H9 (cell line): ENCODE results near the gene ARHGEF38. TPM values are rescaled to one million over a fixed set of nuclear protein-coding genes. Genes with fewer than 3 reads are reported as not detected.

ENCODE experiments used
- DNase-seq: peaks from one replicate; pipeline ENCODE4 v3.0.0-alpha.2; 2017
- H2AFZ ChIP-seq: one replicate; pipeline ENCODE4 v1.6.1; 2013; ENCODE audit warnings: mild to moderate bottlenecking, low read length, control low read depth, moderate library complexity
- H2AK5ac ChIP-seq: 2 replicates; pipeline ENCODE4 v1.6.1; 2013; ENCODE audit warnings: low read length, control low read depth, mixed read lengths; ENCODE audit not compliant: insufficient read length
- H2BK120ac ChIP-seq: one replicate; pipeline ENCODE4 v1.6.1; 2013; ENCODE audit warnings: low read depth, mild to moderate bottlenecking, low read length, control low read depth, inconsistent platforms; ENCODE audit not compliant: poor library complexity, severe bottlenecking
- H2BK12ac ChIP-seq: 2 replicates; pipeline ENCODE4 v1.6.1; 2013; ENCODE audit warnings: low read length, control low read depth, mixed read lengths, low read depth; ENCODE audit not compliant: insufficient read length
- H2BK15ac ChIP-seq: 2 replicates; pipeline ENCODE4 v1.6.1; 2013; ENCODE audit warnings: low read depth, low read length, control low read depth
- H2BK20ac ChIP-seq: one replicate; pipeline ENCODE4 v1.6.1; 2013; ENCODE audit warnings: low read depth, mild to moderate bottlenecking, low read length, control low read depth, inconsistent platforms; ENCODE audit not compliant: poor library complexity, severe bottlenecking
- H2BK5ac ChIP-seq: 2 replicates; pipeline ENCODE4 v1.6.1; 2013; ENCODE audit warnings: low read length, control low read depth, mixed read lengths; ENCODE audit not compliant: insufficient read length
- H3K14ac ChIP-seq: 2 replicates; pipeline ENCODE4 v1.6.1; 2013; ENCODE audit warnings: low read length, control low read depth; ENCODE audit not compliant: insufficient read depth
- H3K18ac ChIP-seq: 2 replicates; pipeline ENCODE4 v1.6.1; 2013; ENCODE audit warnings: low read depth, mild to moderate bottlenecking, mixed read lengths, low read length, control low read depth; ENCODE audit not compliant: insufficient read length
- H3K23ac ChIP-seq: 2 replicates; pipeline ENCODE4 v1.6.1; 2013; ENCODE audit warnings: low read length, control low read depth, mixed read lengths, low read depth; ENCODE audit not compliant: insufficient read length
- H3K23me2 ChIP-seq: 2 replicates; pipeline ENCODE4 v1.6.1; 2013; ENCODE audit warnings: low read depth, mild to moderate bottlenecking, mixed read lengths, low read length, control low read depth; ENCODE audit not compliant: insufficient read length, poor library complexity, severe bottlenecking
- H3K27ac ChIP-seq: 2 replicates; pipeline ENCODE4 v1.5.1; 2013; ENCODE audit warnings: low read length, control low read depth, mixed read lengths, low read depth; ENCODE audit not compliant: insufficient read length
- H3K27me3 ChIP-seq: 2 replicates; pipeline ENCODE4 v1.6.1; 2013; ENCODE audit warnings: low read length, control low read depth, inconsistent platforms; ENCODE audit not compliant: insufficient read depth
- H3K4ac ChIP-seq: 2 replicates; pipeline ENCODE4 v1.6.1; 2013; ENCODE audit warnings: low read depth, mild to moderate bottlenecking, control low read depth, inconsistent platforms, low read length, moderate library complexity
- H3K4me1 ChIP-seq: 2 replicates; pipeline ENCODE4 v1.6.1; 2013; ENCODE audit warnings: low read length, control low read depth, inconsistent platforms; ENCODE audit not compliant: insufficient read depth
- H3K4me2 ChIP-seq: 2 replicates; pipeline ENCODE4 v1.6.1; 2013; ENCODE audit warnings: low read length, control low read depth, mixed read lengths; ENCODE audit not compliant: insufficient read length, insufficient read depth
- H3K56ac ChIP-seq: 2 replicates; pipeline ENCODE4 v1.6.1; 2013; ENCODE audit warnings: low read depth, mild to moderate bottlenecking, mixed read lengths, low read length, control low read depth; ENCODE audit not compliant: insufficient read length
- H3K79me1 ChIP-seq: 2 replicates; pipeline ENCODE4 v1.6.1; 2013; ENCODE audit warnings: low read depth, mild to moderate bottlenecking, moderate library complexity, low read length, control low read depth, inconsistent platforms; ENCODE audit not compliant: insufficient read depth, poor library complexity, severe bottlenecking
- H3K79me2 ChIP-seq: 2 replicates; pipeline ENCODE4 v1.6.1; 2013; ENCODE audit warnings: low read length, control low read depth, inconsistent platforms; ENCODE audit not compliant: insufficient read depth
- H3K9ac ChIP-seq: 2 replicates; pipeline ENCODE4 v1.6.1; 2013; ENCODE audit warnings: low read length, control low read depth, mixed read lengths; ENCODE audit not compliant: insufficient read length; ENCODE audit errors: extremely low read depth
- H3K9me3 ChIP-seq: one replicate; pipeline ENCODE4 v1.6.1; 2013; ENCODE audit warnings: low read depth, low read length, inconsistent platforms; ENCODE audit not compliant: control insufficient read depth
- H3T11ph ChIP-seq: one replicate; pipeline ENCODE4 v1.6.1; 2013; ENCODE audit warnings: mild to moderate bottlenecking, low read length, control low read depth, inconsistent platforms
- H4K20me1 ChIP-seq: one replicate; pipeline ENCODE4 v1.6.1; 2013; ENCODE audit not compliant: control insufficient read depth, insufficient read length, insufficient read depth
- H4K5ac ChIP-seq: 2 replicates; pipeline ENCODE4 v1.6.1; 2013; ENCODE audit warnings: low read depth, mild to moderate bottlenecking, mixed read lengths, low read length, control low read depth; ENCODE audit not compliant: insufficient read length
- H4K8ac ChIP-seq: replicated peaks from 2 replicates; pipeline ENCODE4 v1.6.1; 2013; ENCODE audit warnings: low read length, control low read depth, mixed read lengths, low read depth; ENCODE audit not compliant: insufficient read length
- H4K91ac ChIP-seq: 2 replicates; pipeline ENCODE4 v1.6.1; 2013; ENCODE audit warnings: low read depth, mild to moderate bottlenecking, moderate library complexity, mixed read lengths, low read length, control low read depth; ENCODE audit not compliant: insufficient read length
- H3K27ac Mint-ChIP-seq, 3 experiments: 2 replicates in 2 of 3; 3 replicates in 1 of 3; pipeline ENCODE4 v1.8.0; 2020 to 2021; ENCODE audit warnings: mixed read lengths in 3 of 3, mild to moderate bottlenecking in 1 of 3, moderate library complexity in 1 of 3
- H3K27me3 Mint-ChIP-seq: 2 replicates; pipeline ENCODE4 v1.8.0; 2021; ENCODE audit warnings: low read depth, mild to moderate bottlenecking, moderate library complexity, mixed read lengths
- H3K36me3 Mint-ChIP-seq, 3 experiments: 2 replicates in 2 of 3; 3 replicates in 1 of 3; pipeline ENCODE4 v1.8.0; 2020 to 2021; ENCODE audit warnings: low read depth in 3 of 3, mixed read lengths in 3 of 3; ENCODE audit not compliant: insufficient read depth in 1 of 3
- H3K4me1 Mint-ChIP-seq, 2 experiments: 2 replicates each; pipeline ENCODE4 v1.8.0; 2020; ENCODE audit warnings: mixed read lengths in 2 of 2
- H3K4me3 Mint-ChIP-seq, 2 experiments: 2 replicates in 1 of 2; 3 replicates in 1 of 2; pipeline ENCODE4 v1.8.0; 2020 to 2021; ENCODE audit warnings: mild to moderate bottlenecking in 2 of 2, mixed read lengths in 2 of 2, moderate library complexity in 1 of 2
- H3K9me3 Mint-ChIP-seq, 2 experiments: 2 replicates in 1 of 2; 3 replicates in 1 of 2; pipeline ENCODE4 v1.8.0; 2020; ENCODE audit warnings: mild to moderate bottlenecking in 2 of 2, mixed read lengths in 2 of 2, moderate library complexity in 1 of 2
- CTCF ChIP-seq: fragments of 200-600 bp; sonication (generic); conservative IDR thresholded peaks from 3 replicates; pipeline ENCODE4 v1.8.0; 2021; ENCODE audit warnings: antibody characterized with exemption, mild to moderate bottlenecking
- WGBS: extraction: QIAGEN DNeasy Blood & Tissue Kit; methylation state at CpG from one replicate; pipeline ENCODE4 v1.1.7; 2013; ENCODE audit warnings: missing lambda C conversion rate, low lambda C conversion rate, mixed read lengths; ENCODE audit not compliant: insufficient read length; ENCODE audit errors: extremely low coverage; 5-methylcytosine and 5-hydroxymethylcytosine counted together
- total RNA-seq: library from RNA; stranded (reverse); gene quantifications from 2 replicates; pipeline ENCODE4 v1.2.1, GENCODE V29; 2021

ARHGEF38 gene
- total RNA-seq, 1 experiment from 2014 or later, result not detected

GRCh38 chr4:105698607-105699006 lies 146.2 kb downstream of the ARHGEF38 start:
- no peak overlapping the region for H2BK5ac ChIP-seq
- WGBS, result no CpG with 5 or more reads among the region's 2 CpGs
- no peaks in the 10 kb centered on the region for H3K79me1 ChIP-seq

More at GRCh38 chr4:105698607-105699006, 146.2 kb downstream of the ARHGEF38 start:
- no peak overlapping the region for H2BK120ac ChIP-seq
- no peak overlapping the region for H2AFZ ChIP-seq
- H3K18ac ChIP-seq, result no peak overlapping the region
- H3K23me2 ChIP-seq, result no peaks in the 10 kb centered on the region
- H2AK5ac ChIP-seq, result no peak overlapping the region
- no peak overlapping the region for H3T11ph ChIP-seq
- Mint-ChIP-seq H3K36me3 (peaks cover 2 to 19% (median 8%) of the 10 kb centered on the region in 3 experiments; a peak in 5 of 7 replicates), H3K9me3 (no peaks in the 10 kb centered on the region), H3K4me1 (no peaks in the 10 kb centered on the region), H3K27me3 (no peaks in the 10 kb centered on the region), H3K27ac (no peak overlapping the region), H3K4me3 (no peak overlapping the region)
- H4K91ac ChIP-seq, result no peak overlapping the region
- H3K23ac ChIP-seq, result no peak overlapping the region
- no peaks in the 10 kb centered on the region for H3K27me3 ChIP-seq
- H3K4me1 ChIP-seq, result no peaks in the 10 kb centered on the region
- no peak overlapping the region for H3K9ac ChIP-seq
- no peak overlapping the region for H3K56ac ChIP-seq
- no peak for TF ChIP-seq CTCF
- H4K5ac ChIP-seq, result no peak overlapping the region
- no peak overlapping the region for H3K14ac ChIP-seq
- no peak for DNase-seq
- no peaks in the 10 kb centered on the region for H3K9me3 ChIP-seq
- H4K20me1 ChIP-seq, result no peaks in the 10 kb centered on the region
- no peak overlapping the region for H3K4ac ChIP-seq
- H3K4me2 ChIP-seq, result no peak overlapping the region
- no peak overlapping the region for H2BK20ac ChIP-seq
- no peak overlapping the region for H3K27ac ChIP-seq
- no peak overlapping the region for H4K8ac ChIP-seq
- no peaks in the 10 kb centered on the region for H3K79me2 ChIP-seq
- no peak overlapping the region for H2BK12ac ChIP-seq
- H2BK15ac ChIP-seq, result no peak overlapping the region
